ENCODE measurements around the gene ADAM15.

ADAM15 gene

GRCh38 chr1:155012026-155012546 is 39.0 kb upstream of the ADAM15 start:
- DNase-seq = peak; percentile 61

- DNase-seq = no peak
These were observed 38.1 kb upstream of the ADAM15 start for GRCh38 chr1:155012776-155013602.

- no peak for DNase-seq
These were observed 37.5 kb upstream of the ADAM15 start for GRCh38 chr1:155013632-155014031.

GRCh38 chr1:155014709-155015508 is 36.2 kb upstream of the ADAM15 start:
- no peak for DNase-seq

GRCh38 chr1:155015527-155016230 is 35.4 kb upstream of the ADAM15 start:
- DNase-seq = no peak

GRCh38 chr1:155016231-155016831 is 34.8 kb upstream of the ADAM15 start:
- peak; percentile 56 for DNase-seq

- DNase-seq = peak; percentile 89
These were observed 33.8 kb upstream of the ADAM15 start for GRCh38 chr1:155017041-155017945.

- no peak for DNase-seq
These were observed 33.2 kb upstream of the ADAM15 start for GRCh38 chr1:155017946-155018316.

- no peak for DNase-seq
These were observed 32.3 kb upstream of the ADAM15 start for GRCh38 chr1:155018617-155019348.

- DNase-seq = no peak
These were observed 31.5 kb upstream of the ADAM15 start for GRCh38 chr1:155019377-155020245.

- no peak for DNase-seq
These were observed 28.8 kb upstream of the ADAM15 start for GRCh38 chr1:155022136-155022926.

- DNase-seq = no peak
These were observed 28.2 kb upstream of the ADAM15 start for GRCh38 chr1:155022927-155023236.

GRCh38 chr1:155023627-155024026 is 27.5 kb upstream of the ADAM15 start:
- no peak for DNase-seq

GRCh38 chr1:155024315-155024714 is 26.8 kb upstream of the ADAM15 start:
- DNase-seq = no peak

- no peak for DNase-seq
These were observed 25.0 kb upstream of the ADAM15 start for GRCh38 chr1:155026154-155026553.

- DNase-seq = no peak
These were observed 24.5 kb upstream of the ADAM15 start for GRCh38 chr1:155026588-155026987.

- no peak for DNase-seq
These were observed 21.4 kb upstream of the ADAM15 start for GRCh38 chr1:155029513-155030242.

- no peak for DNase-seq
These were observed 20.8 kb upstream of the ADAM15 start for GRCh38 chr1:155030243-155030795.
